Thyroid gland (tissue), 4 donors: ENCODE measurements around the gene BMP8B. TPM values are rescaled to one million over a fixed set of nuclear protein-coding genes. Genes with fewer than 3 reads are reported as not detected.
"Not testable (repeated sequence)": the region's sequence is repeated elsewhere in the genome, so short reads cannot be mapped to it uniquely, and the experiment has no call there.

Source experiments
- DNase-seq, 2 donors: peaks; one replicate each; pipeline ENCODE4 v3.0.0-alpha.2; 2019
- H3K27ac ChIP-seq, 3 donors: fragments of 200-600 bp; sonication (generic); 1 replicate in 2 of 3; 2 replicates in 1 of 3; pipeline ENCODE4 v1.5.1; 2016 to 2019; ENCODE audit warnings: mild to moderate bottlenecking in 1 of 3, moderate library complexity in 1 of 3
- H3K27me3 ChIP-seq: fragments of 200-600 bp; sonication (generic); one replicate; pipeline ENCODE4 v1.5.1; 2019
- H3K36me3 ChIP-seq, 2 donors: fragments of 200-600 bp; sonication (generic); one replicate each; pipeline ENCODE4 v1.5.1; 2016 to 2019
- H3K4me1 ChIP-seq, 2 donors: fragments of 200-600 bp; sonication (generic); one replicate each; pipeline ENCODE4 v1.5.1; 2017 to 2019
- H3K4me3 ChIP-seq, 3 donors: fragments of 200-600 bp; sonication (generic); replicated peaks in 1 of 3; 1 replicate in 2 of 3; 2 replicates in 1 of 3; pipeline ENCODE4 v1.5.1; 2016; ENCODE audit warnings: mild to moderate bottlenecking in 1 of 3
- H3K9me3 ChIP-seq: fragments of 200-600 bp; sonication (generic); one replicate; pipeline ENCODE4 v1.5.1; 2017
- POLR2A ChIP-seq, 2 donors: fragments of 450-650 bp; IDR thresholded peaks; one replicate each; pipeline ENCODE4 v1.6.1; 2017; ENCODE audit warnings: antibody characterized with exemption in 2 of 2, mild to moderate bottlenecking in 2 of 2, moderate library complexity in 1 of 2
- WGBS, 2 donors: methylation state at CpG; one replicate each; pipeline ENCODE4 v1.1.5; 2017; 5-methylcytosine and 5-hydroxymethylcytosine counted together
- intact Hi-C: fragments of 100-400 bp; cut with DNase I; formaldehyde crosslinking; loops from one replicate; pipeline ENCODE4 v1.15.1; 2023
- total RNA-seq, 4 donors: library from RNA; depleted of rRNA; stranded (reverse); fragments of >200 nt; gene quantifications; one replicate each; pipeline ENCODE4 v1.2.3, GENCODE V29; 2016
- TF ChIP-seq, protein P1 (sequence below), 6 experiments: fragments of 200-600 bp in 3 of 6; fragments of 450-650 bp in 3 of 6; sonication (generic) in 3 of 6; IDR thresholded peaks; one replicate each; pipeline ENCODE4 v1.5.1; 2016 to 2019; ENCODE audit warnings: antibody characterized with exemption in 6 of 6, mild to moderate bottlenecking in 2 of 6, inconsistent platforms in 1 of 6, moderate library complexity in 1 of 6

BMP8B gene
- total RNA-seq, 4 donors from 2014 or later: 6.6 to 15.4 (median 8.1) TPM

DNA sequence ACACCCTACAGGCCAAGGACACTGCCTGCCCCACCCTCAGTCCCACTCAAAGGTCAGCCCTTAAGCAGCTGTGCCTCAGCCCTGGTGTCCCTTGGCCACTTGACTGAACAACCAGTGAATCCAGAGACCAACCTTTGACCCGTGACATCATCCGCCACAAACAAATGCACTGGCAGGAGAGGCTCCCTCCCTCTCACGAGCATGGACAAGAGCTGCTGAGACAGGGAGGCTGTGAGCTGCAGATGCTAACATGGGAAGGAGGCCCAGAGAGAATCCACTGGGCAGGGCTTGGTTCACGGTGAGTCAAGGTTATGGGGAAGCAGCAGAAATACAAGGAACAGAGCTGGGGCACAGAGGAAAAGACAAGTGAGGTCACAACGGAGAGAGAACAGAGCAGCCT is 22.2 kb downstream of the BMP8B start:
- DNase-seq, H3K27me3 ChIP-seq, H3K36me3 ChIP-seq, H3K4me3 ChIP-seq, H3K9me3 ChIP-seq, H3K27ac ChIP-seq, H3K4me1 ChIP-seq, intact Hi-C loops: not testable (repeated sequence)
- WGBS, 2 donors: 71% methylated on average over 3 of the region's 5 CpGs; no CpG with 5 or more reads in 1 of the 2 donors

DNA sequence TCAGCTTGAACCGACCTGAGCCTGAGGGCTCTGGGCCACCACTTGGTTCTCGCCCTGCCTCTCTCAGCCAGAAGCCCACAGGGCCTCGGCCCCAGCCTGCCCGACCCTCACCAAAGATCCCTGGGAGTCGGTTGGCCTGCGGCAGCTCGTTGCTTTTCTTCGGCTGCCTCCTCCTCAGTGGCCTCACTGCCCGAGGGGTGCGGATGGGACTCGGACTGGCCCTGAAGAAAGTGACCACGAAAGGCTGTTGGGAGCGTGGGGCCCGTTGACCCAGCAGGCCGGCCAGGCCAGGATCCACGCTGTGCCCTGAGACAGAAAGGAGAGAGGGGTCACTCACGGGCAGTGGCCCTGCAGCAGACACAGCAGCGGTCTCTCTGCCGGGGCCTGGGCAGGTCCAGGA is 24.2 kb downstream of the BMP8B start:
- H3K27me3 ChIP-seq, H3K36me3 ChIP-seq, DNase-seq, intact Hi-C loops, H3K9me3 ChIP-seq, H3K4me1 ChIP-seq, H3K27ac ChIP-seq, H3K4me3 ChIP-seq: not testable (repeated sequence)
- WGBS, 2 donors: no CpG with 5 or more reads among the region's 19 CpGs

DNA sequence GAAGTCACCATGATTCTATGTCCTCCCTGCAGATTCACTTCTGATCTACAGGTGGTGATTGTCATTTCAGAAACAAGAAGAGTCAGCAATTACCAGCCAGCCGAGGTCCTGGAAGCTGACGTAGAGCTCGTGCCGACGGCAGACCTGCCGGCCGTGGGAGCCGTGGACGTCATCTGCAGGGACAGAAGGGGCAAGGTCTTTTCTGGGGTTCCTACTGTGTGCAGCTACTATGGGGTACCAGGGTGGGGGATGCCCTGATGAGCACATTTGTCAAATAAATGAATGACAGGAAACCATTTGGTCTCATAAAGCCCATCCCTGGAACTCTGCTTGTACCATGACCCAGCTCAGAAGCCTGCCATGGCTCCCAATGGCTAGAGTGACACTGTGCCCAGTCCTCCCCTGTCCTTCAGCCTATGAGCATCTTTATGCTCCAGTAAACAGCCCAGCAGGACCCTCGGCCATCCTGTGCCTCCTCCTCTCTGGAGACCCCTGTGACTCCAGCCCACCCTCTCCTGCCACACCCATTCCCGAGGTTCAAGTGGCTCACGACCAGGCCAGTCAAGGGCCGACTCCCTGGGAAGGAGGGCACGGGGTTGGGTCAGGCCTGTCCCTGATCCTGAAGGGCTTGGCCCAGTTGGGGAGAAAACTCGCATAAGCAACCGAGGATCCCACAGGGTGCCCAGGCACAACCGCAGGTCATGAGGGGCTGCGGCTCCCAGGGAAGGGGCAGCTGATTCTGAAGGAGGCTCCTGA is 24.9 kb downstream of the BMP8B start:
- H3K27me3 ChIP-seq, DNase-seq, H3K4me3 ChIP-seq, intact Hi-C loops, H3K4me1 ChIP-seq, H3K27ac ChIP-seq, H3K36me3 ChIP-seq, H3K9me3 ChIP-seq: not testable (repeated sequence)
- WGBS, 2 donors: 78 to 81% methylated on average over 12 to 13 of the region's 18 CpGs

DNA sequence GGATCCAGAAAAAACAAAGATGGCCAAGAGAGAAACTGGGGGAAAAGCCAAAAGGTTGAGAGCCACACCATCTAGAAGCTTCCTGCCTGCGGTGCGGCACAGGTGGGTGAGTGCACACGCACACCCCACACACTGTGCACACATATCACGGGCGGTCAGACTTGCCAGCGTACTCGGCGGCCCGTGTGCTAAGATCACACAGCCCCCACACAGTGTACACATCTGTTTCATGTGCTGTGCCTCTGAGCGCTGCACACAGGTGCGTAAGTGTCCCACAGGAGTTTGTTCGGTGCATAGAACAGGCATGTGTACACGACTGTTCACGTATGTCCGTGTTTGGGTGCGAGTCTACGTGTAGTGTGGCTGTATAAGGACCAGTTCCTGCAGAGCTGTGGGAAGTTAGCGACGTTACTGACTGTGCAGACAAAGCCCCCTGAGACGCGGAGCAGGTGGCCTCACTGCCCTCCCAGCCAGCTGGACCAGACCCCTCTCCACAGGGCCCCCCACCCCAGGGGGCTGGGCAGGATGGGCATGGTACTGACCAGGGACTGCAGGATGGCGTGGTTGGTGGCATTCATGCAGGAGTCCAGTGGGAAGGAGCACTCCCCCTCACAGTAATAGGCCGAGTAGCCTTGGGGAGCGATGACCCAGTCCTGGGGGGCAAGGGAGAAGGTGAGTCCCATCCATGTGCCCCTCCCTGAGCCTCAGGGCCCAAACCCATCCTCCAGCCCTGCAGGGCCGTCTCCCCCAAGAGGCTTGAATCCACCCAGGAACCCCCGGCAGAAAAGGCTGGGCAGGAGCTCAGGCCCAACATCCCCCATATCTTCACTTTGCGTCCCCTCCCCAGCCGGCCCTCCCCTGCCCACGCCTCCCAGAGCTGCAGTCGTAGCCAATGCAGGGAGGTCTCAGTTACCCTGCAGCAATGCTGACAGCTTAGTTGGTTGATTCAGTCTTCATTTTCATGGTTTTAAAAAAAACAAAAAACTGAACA is 25.8 kb downstream of the BMP8B start:
- 88 to 92% methylated on average over 17 to 30 of the region's 30 CpGs for WGBS, 2 donors
- H3K27me3 ChIP-seq: no peaks in the 10 kb centered on the region

DNA sequence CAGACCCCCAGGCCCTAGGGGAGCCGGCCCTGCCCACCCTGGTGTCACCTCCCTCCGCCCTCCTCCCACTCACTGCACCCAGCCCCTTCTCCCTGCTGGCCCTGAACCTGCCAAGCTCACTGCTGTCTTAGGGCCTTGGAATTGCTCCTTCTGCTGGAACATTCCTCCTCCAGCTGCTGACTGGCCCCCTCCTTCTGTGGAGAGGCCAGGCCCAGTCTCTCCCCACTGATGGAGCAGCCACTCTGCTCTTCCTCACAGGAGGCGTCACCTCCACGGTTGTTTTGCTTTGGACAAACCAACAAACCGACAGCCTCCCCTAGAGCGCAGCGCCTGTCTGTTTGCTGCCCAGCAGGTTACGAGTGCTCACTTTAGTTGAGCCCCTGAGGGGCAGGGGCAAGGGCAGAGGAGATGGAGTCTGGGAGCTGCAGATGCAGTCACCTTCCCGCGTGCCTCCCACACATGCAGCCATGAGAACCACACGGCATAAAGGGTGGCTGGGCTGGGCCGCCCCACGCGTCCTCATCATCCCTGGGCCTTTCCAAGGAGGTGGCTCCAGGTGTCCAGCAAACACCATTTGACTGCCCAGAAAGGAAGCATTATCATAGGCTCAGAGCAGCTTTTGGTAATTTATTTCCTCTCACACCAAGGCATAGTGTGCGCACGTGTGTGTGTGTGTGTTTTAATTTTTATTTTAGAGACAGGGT is 27.0 kb downstream of the BMP8B start:
- 70 to 72% methylated on average over 13 to 16 of the region's 16 CpGs for WGBS, 2 donors
- Histone ChIP-seq H3K27me3 (no peaks in the 10 kb centered on the region), H3K9me3 (no peaks in the 10 kb centered on the region), H3K4me3 (no peak overlapping the region), H3K27ac (no peak overlapping the region), H3K36me3 (peaks cover 0 to 10% of the 10 kb centered on the region in 2 donors), H3K4me1 (no peaks in the 10 kb centered on the region)
- intact Hi-C loops: no loop called here
- no peak for DNase-seq
- TF ChIP-seq POLR2A (IDR thresholded peaks at IDR 0.05): no peak
- TF ChIP-seq, protein P1, sequence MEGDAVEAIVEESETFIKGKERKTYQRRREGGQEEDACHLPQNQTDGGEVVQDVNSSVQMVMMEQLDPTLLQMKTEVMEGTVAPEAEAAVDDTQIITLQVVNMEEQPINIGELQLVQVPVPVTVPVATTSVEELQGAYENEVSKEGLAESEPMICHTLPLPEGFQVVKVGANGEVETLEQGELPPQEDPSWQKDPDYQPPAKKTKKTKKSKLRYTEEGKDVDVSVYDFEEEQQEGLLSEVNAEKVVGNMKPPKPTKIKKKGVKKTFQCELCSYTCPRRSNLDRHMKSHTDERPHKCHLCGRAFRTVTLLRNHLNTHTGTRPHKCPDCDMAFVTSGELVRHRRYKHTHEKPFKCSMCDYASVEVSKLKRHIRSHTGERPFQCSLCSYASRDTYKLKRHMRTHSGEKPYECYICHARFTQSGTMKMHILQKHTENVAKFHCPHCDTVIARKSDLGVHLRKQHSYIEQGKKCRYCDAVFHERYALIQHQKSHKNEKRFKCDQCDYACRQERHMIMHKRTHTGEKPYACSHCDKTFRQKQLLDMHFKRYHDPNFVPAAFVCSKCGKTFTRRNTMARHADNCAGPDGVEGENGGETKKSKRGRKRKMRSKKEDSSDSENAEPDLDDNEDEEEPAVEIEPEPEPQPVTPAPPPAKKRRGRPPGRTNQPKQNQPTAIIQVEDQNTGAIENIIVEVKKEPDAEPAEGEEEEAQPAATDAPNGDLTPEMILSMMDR (IDR thresholded peaks at IDR 0.05): no peak

More for the DNA sequence above, 25.8 kb downstream of the BMP8B start:
- no peak for DNase-seq
- no peak overlapping the region for H3K4me3 ChIP-seq
- intact Hi-C loops: no loop called here
- no peak overlapping the region for H3K27ac ChIP-seq
- TF ChIP-seq POLR2A (IDR thresholded peaks at IDR 0.05): no peak
- TF ChIP-seq, protein P1 (IDR thresholded peaks at IDR 0.05): no peak
- H3K9me3 ChIP-seq: no peaks in the 10 kb centered on the region
- no peaks in the 10 kb centered on the region for H3K4me1 ChIP-seq
- peaks cover 0 to 3% of the 10 kb centered on the region in 2 donors for H3K36me3 ChIP-seq

DNA sequence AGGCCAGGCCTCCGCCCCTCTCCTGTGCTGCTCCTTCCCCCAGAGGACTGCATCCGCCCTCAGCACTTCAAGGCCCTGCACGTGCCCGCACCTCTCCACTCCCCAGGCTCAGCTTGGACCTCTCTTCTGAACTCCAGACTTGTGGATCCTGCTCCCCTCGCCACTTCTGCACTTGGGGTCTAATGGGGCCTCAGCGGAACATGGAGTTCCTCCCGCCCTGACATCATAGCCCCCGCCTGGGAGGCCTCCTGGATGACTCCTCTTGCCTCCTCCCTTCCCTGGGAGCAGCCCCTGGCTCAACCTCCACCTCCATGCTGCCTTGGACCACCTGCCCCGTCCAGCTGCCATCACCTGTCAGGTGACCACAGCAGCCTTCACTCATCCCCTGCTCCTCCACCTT is 27.6 kb downstream of the BMP8B start:
- H3K4me1 ChIP-seq: peaks cover 0 to 3% of the 10 kb centered on the region in 2 donors
- H3K27ac ChIP-seq: no peak overlapping the region
- intact Hi-C loops: no loop called here
- peaks cover 0 to 10% of the 10 kb centered on the region in 2 donors for H3K36me3 ChIP-seq
- WGBS, 2 donors: 86 to 93% methylated on average over 9 of the region's 9 CpGs
- no peak for DNase-seq
- H3K27me3 ChIP-seq: no peaks in the 10 kb centered on the region
- TF ChIP-seq, protein P1 (IDR thresholded peaks at IDR 0.05): no peak
- TF ChIP-seq POLR2A (IDR thresholded peaks at IDR 0.05): no peak
- no peak overlapping the region for H3K4me3 ChIP-seq
- no peaks in the 10 kb centered on the region for H3K9me3 ChIP-seq
